Keratinocyte (primary cell): ENCODE results near the gene OMG. TPM values are rescaled to one million over a fixed set of nuclear protein-coding genes. Genes with fewer than 3 reads are reported as not detected.

Source experiments
- DNase-seq: peaks from one replicate; pipeline ENCODE4 v3.0.0-alpha.2; 2011; ENCODE audit warnings: low read depth, missing footprints, low spot score
- FAIRE-seq: peaks from 2 replicates; lab custom pipeline; 2011; peaks lifted over from hg19 to GRCh38; lab: Jason Lieb, UNC
- H2AFZ ChIP-seq: 2 replicates; pipeline ENCODE4 v1.6.0; 2012; ENCODE audit warnings: low read length, control low read depth, inconsistent platforms; ENCODE audit not compliant: control insufficient read depth
- H3K27ac ChIP-seq: 2 replicates; pipeline ENCODE4 v1.5.1; 2011; ENCODE audit warnings: low read length; ENCODE audit not compliant: control insufficient read depth, insufficient read depth
- H3K27me3 ChIP-seq: 3 replicates; pipeline ENCODE4 v1.6.0; 2011; ENCODE audit warnings: low read length; ENCODE audit not compliant: control insufficient read depth, insufficient read depth; ENCODE audit errors: extremely low read depth
- H3K36me3 ChIP-seq, 2 experiments: 2 replicates in 1 of 2; 3 replicates in 1 of 2; pipeline ENCODE4 v1.5.1; 2011; ENCODE audit warnings: low read length in 2 of 2, mild to moderate bottlenecking in 1 of 2; ENCODE audit not compliant: control insufficient read depth in 2 of 2, insufficient read depth in 2 of 2; ENCODE audit errors: extremely low read depth in 1 of 2
- H3K4me1 ChIP-seq: 3 replicates; pipeline ENCODE4 v1.5.1; 2011; ENCODE audit warnings: low read length; ENCODE audit not compliant: control insufficient read depth, insufficient read depth; ENCODE audit errors: extremely low read depth
- H3K4me2 ChIP-seq: 3 replicates; pipeline ENCODE4 v1.6.0; 2011; ENCODE audit warnings: low read depth, low read length; ENCODE audit not compliant: control insufficient read depth, insufficient read depth; ENCODE audit errors: extremely low read depth
- H3K4me3 ChIP-seq, 3 experiments: fragments of 200-600 bp in 1 of 3; sonication (generic) in 1 of 3; 2 replicates in 2 of 3; 3 replicates in 1 of 3; pipeline ENCODE4 v1.5.1; 2011 to 2016; ENCODE audit warnings: low read length in 3 of 3, mild to moderate bottlenecking in 3 of 3, control low read depth in 2 of 3, inconsistent platforms in 1 of 3, low read depth in 1 of 3, mixed read lengths in 1 of 3, mixed run types in 1 of 3, moderate library complexity in 1 of 3; ENCODE audit not compliant: control insufficient read depth in 2 of 3, insufficient read depth in 2 of 3; ENCODE audit errors: extremely low read depth in 1 of 3
- H3K79me2 ChIP-seq: 2 replicates; pipeline ENCODE4 v1.6.0; 2012; ENCODE audit warnings: low read length; ENCODE audit not compliant: control insufficient read depth, insufficient read depth
- H3K9ac ChIP-seq: 3 replicates; pipeline ENCODE4 v1.6.0; 2011; ENCODE audit warnings: low read length; ENCODE audit not compliant: control insufficient read depth, insufficient read depth; ENCODE audit errors: extremely low read depth
- H3K9me1 ChIP-seq: 3 replicates; pipeline ENCODE4 v1.6.0; 2011; ENCODE audit warnings: low read length; ENCODE audit not compliant: control insufficient read depth, insufficient read depth; ENCODE audit errors: extremely low read depth
- H3K9me3 ChIP-seq: 2 replicates; pipeline ENCODE4 v1.5.1; 2012; ENCODE audit warnings: low read depth, low read length; ENCODE audit not compliant: control insufficient read depth
- H4K20me1 ChIP-seq: 3 replicates; pipeline ENCODE4 v1.6.0; 2011; ENCODE audit warnings: low read length; ENCODE audit not compliant: control insufficient read depth, insufficient read depth; ENCODE audit errors: extremely low read depth
- CTCF ChIP-seq, 3 experiments: IDR thresholded peaks in 1 of 3; conservative IDR thresholded peaks in 1 of 3; optimal IDR thresholded peaks in 1 of 3; 2 replicates in 2 of 3; 3 replicates in 1 of 3; pipeline versions ENCODE3 to v1.5.1; 2011; ENCODE audit warnings: low read length in 3 of 3, mild to moderate bottlenecking in 3 of 3, moderate library complexity in 2 of 3, control low read depth in 1 of 3, inconsistent platforms in 1 of 3; ENCODE audit not compliant: insufficient read depth in 2 of 3; ENCODE audit errors: extremely low read depth in 1 of 3
- EZH2 ChIP-seq: IDR thresholded peaks from one replicate; pipeline ENCODE4 v1.6.1; 2012; ENCODE audit warnings: inconsistent platforms, mild to moderate bottlenecking, low read length, moderate library complexity
- dilution Hi-C: fragments of 300-500 bp; cut with MboI; formaldehyde crosslinking; loops from one replicate; pipeline ENCODE4 v1.7.0; 2020; ENCODE audit warnings: low sequenced_read_pairs; ENCODE audit not compliant: extremely low pct_ligation_motif_present
- polyA plus RNA-seq, 5 experiments: library from polyadenylated mRNA; depleted of rRNA in 3 of 5; stranded (reverse) in 3 of 5; stranded (forward) in 1 of 5; unstranded in 1 of 5; fragments of >200 nt; gene quantifications; 1 replicate in 1 of 5; 2 replicates in 3 of 5; 3 replicates in 1 of 5; pipeline versions ENCODE4 v1.2.1 to v1.2.3, GENCODE V29; 2011 to 2012; ENCODE audit warnings: missing spikeins in 2 of 5, low read depth in 1 of 5, low replicate concordance in 1 of 5

OMG gene
- polyA plus RNA-seq, 1 donor (not counting 4 experiments of a cell fraction or from before 2014, with no cell fraction given), result not detected

GRCh38 chr17:31299624-31300023 is 2.6 kb upstream of the OMG start:
- DNase-seq (no peak), FAIRE-seq (no peak)
- no peaks in the 10 kb centered on the region for H3K9me1 ChIP-seq
- no peaks in the 10 kb centered on the region for H4K20me1 ChIP-seq
- TF ChIP-seq CTCF (optimal IDR thresholded peaks at IDR 0.05 in 1 of 3, IDR thresholded peaks at IDR 0.05 in 1 of 3, conservative IDR thresholded peaks at IDR 0.05 in 1 of 3; ENCODE audit: extremely low read depth in 1 of 3, insufficient read depth in 2 of 3, low read length in 3 of 3) (no peak), EZH2 (no peak)
- no peak overlapping the region for H3K4me2 ChIP-seq
- H3K4me1 ChIP-seq, result no peaks in the 10 kb centered on the region
- no peak overlapping the region for H3K4me3 ChIP-seq
- no peaks in the 10 kb centered on the region for H3K79me2 ChIP-seq
- no peaks in the 10 kb centered on the region for H3K27me3 ChIP-seq
- peaks cover 0 to 1% of the 10 kb centered on the region in 2 experiments for H3K36me3 ChIP-seq
- no peaks in the 10 kb centered on the region for H3K9me3 ChIP-seq
- dilution Hi-C loops, result no loop called here
- no peak overlapping the region for H2AFZ ChIP-seq
- no peak overlapping the region for H3K9ac ChIP-seq
- H3K27ac ChIP-seq, result no peak overlapping the region

- H3K79me2 ChIP-seq, result no peaks in the 10 kb centered on the region
- DNase-seq (no peak), FAIRE-seq (no peak)
- no peaks in the 10 kb centered on the region for H3K27me3 ChIP-seq
- H3K9me1 ChIP-seq, result no peaks in the 10 kb centered on the region
- no peak overlapping the region for H3K4me2 ChIP-seq
- no peak overlapping the region for H2AFZ ChIP-seq
- H3K36me3 ChIP-seq, result peaks cover 0 to 1% of the 10 kb centered on the region in 2 experiments
- H3K27ac ChIP-seq, result no peak overlapping the region
- H3K9me3 ChIP-seq, result no peaks in the 10 kb centered on the region
- H3K4me3 ChIP-seq, result no peak overlapping the region
- TF ChIP-seq EZH2 (no peak), CTCF (optimal IDR thresholded peaks at IDR 0.05 in 1 of 3, IDR thresholded peaks at IDR 0.05 in 1 of 3, conservative IDR thresholded peaks at IDR 0.05 in 1 of 3; ENCODE audit: extremely low read depth in 1 of 3, insufficient read depth in 2 of 3, low read length in 3 of 3) (no peak)
- H3K9ac ChIP-seq, result no peak overlapping the region
- dilution Hi-C loops, result no loop called here
- no peaks in the 10 kb centered on the region for H4K20me1 ChIP-seq
- no peaks in the 10 kb centered on the region for H3K4me1 ChIP-seq
Observed at GRCh38 chr17:31296142-31296541, 897 bp downstream of the OMG start.
